Cardiac septum (tissue), 1 donor: ENCODE measurements around the gene CFAP251. TPM values are rescaled to one million over a fixed set of nuclear protein-coding genes. Genes with fewer than 3 reads are reported as not detected.
"Not testable (repeated sequence)": the region's sequence is repeated elsewhere in the genome, so short reads cannot be mapped to it uniquely, and the experiment has no call there.

Experiments used
- DNase-seq: peaks from one replicate; pipeline ENCODE4 v3.0.0-alpha.2; 2020; ENCODE audit warnings: low spot score
- intact Hi-C: fragments of 100-400 bp; cut with DNase I; formaldehyde crosslinking; loops from one replicate; pipeline ENCODE4 v1.14.0; 2022
- long read RNA-seq: library from polyadenylated mRNA; unstranded; transcript quantifications from one replicate; pipeline ENCODE4 v2.0.0, GENCODE V29; 2021
- total RNA-seq: library from RNA; stranded (reverse); fragmentation: NEBNext Ultra II Directional; extraction: Animal tissue kit (Norgen Biotek cat#: 25700); gene quantifications from one replicate; pipeline ENCODE4 v1.2.1, GENCODE V29; 2021
- donor health status: DM: no; HTN: no; CAD: no.

The CFAP251 gene
- total RNA-seq, result 3.8 TPM
- long read RNA-seq, partial matches to known transcripts, result 0 of 10 reads
- long read RNA-seq, other reads (novel, unspliced or antisense), result 10 of 10 reads

- DNase-seq, result peak; percentile 98
- intact Hi-C loops, result loop anchor here (2.0 to 5.0 kb wide), 2 partner anchors 104 to 207 kb away; partner anchors contain the start of gene BCL7A
These were observed at the start of gene CFAP251 for GRCh38 chr12:121917950-121918678. Gene CFAP251 (plus strand): TSS chr12:121918592. CDS start chr12:121921306, 2,714 bp downstream.

- intact Hi-C loops, result not testable (repeated sequence)
These were observed 49.2 kb upstream of the CFAP251 start for GRCh38 chr12:121869229-121869628.

GRCh38 chr12:121871467-121871866 is 46.9 kb upstream of the CFAP251 start:
- intact Hi-C loops, result no loop called here
- DNase-seq, result no peak

More at GRCh38 chr12:121869229-121869628, 49.2 kb upstream of the CFAP251 start:
- not testable (repeated sequence) for DNase-seq

- intact Hi-C loops, result no loop called here
- no peak for DNase-seq
These were observed 45.7 kb upstream of the CFAP251 start for GRCh38 chr12:121872546-121873215.

- intact Hi-C loops, result no loop called here
- DNase-seq, result no peak
These were observed 45.2 kb upstream of the CFAP251 start for GRCh38 chr12:121873216-121873569.

DNA sequence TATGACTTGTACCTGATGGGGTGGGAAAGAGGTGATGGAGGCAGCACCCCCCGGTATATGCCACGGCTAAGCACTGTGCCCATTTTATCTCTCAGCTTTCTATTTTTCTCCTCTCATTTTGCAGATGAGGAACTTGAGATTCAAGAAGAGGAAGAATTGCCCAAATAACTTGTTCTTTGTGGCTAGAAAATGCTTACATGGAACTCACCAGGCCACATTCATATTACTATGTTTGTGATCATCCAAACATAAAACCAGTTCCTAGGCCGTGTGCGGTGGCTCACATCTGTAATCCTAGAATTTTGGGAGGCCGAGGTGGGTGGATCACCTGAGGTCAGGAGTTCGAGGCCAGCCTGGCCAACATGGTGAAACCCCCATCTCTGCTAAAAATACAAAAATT is 44.3 kb upstream of the CFAP251 start:
- DNase-seq, result no peak
- intact Hi-C loops, result no loop called here

DNA sequence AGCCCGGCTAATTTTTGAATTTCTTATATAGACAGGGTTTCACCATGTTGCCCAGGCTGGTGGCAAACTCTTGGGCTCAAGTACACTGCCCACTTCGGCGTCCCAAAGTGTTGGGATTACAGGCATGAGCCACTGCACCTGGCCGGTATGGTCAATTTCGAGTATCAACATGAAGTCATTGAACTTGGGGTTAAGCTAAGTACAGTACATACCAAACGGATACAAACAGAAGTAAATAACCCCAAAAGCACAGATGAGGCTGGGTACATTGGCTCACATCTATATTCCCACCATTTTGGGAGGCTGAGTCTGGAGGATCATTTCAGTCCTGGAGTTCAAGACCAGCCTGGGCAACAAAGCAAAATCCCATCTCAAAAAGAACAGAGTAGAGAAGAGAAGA is 42.8 kb upstream of the CFAP251 start:
- intact Hi-C loops, result no loop called here

GRCh38 chr12:121876080-121876447 is 42.3 kb upstream of the CFAP251 start:
- intact Hi-C loops, DNase-seq: not testable (repeated sequence)

More for the DNA sequence above, 42.8 kb upstream of the CFAP251 start:
- DNase-seq, result no peak

- intact Hi-C loops, result no loop called here
- no peak for DNase-seq
These were observed 35.1 kb upstream of the CFAP251 start for GRCh38 chr12:121883315-121883660.

GRCh38 chr12:121885129-121885528 is 33.3 kb upstream of the CFAP251 start:
- not testable (repeated sequence) for DNase-seq
- intact Hi-C loops, result loop anchor here (5.0 kb wide), 1 partner anchor 188 kb away; no protein-coding TSS in a partner anchor

- DNase-seq, result no peak
- intact Hi-C loops, result loop anchor here (1.0 to 5.0 kb wide), 4 partner anchors 49 to 191 kb away; no protein-coding TSS in a partner anchor
These were observed 30.3 kb upstream of the CFAP251 start for GRCh38 chr12:121888083-121888477.

GRCh38 chr12:121888478-121889273 is 29.7 kb upstream of the CFAP251 start, which contains the start of gene PSMD9:
Gene PSMD9 (plus strand): TSS chr12:121888790. CDS start chr12:121888857, 67 bp downstream.
- intact Hi-C loops, result loop anchor here (1.0 to 5.0 kb wide), 4 partner anchors 50 to 191 kb away; no protein-coding TSS in a partner anchor
- DNase-seq, result peak; percentile 99

DNA sequence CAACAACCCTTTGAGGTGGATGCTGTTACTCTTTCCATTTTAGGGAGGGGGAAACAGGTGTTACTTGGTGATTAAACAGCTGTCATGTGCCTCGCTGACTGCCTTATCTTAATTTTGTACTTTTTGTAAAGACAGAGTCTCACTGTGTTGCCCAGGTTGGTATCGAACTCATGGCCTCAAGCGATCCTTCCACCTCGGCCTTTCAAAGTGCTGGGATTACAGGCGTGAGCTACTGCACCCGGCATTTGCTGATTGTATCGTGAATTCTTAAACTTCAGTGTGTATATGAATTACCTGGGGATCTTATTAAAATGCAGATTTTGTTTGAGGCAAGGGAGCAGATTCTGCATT is 29.1 kb upstream of the CFAP251 start:
- intact Hi-C loops, result loop anchor here (2.0 to 5.0 kb wide), 3 partner anchors 50 to 192 kb away; no protein-coding TSS in a partner anchor
- DNase-seq, result no peak

DNA sequence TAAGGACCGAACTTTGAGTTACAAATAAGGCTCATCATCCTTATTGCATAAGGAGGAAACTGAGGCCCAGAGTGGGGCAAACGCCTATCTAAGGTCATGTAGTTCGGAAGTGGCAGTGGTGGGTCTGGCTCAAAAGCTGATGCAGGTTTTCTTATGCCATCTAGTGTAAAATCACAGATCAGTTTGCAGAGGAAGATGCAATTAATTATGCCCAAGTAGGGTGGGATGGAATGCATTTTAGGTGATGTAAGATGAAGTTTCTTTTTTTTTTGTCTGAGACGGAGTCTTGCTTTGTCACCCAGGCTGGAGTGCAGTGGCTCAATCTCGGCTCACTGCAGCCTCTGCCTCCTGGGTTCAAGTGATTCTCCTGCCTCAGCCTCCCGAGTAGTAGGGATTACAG is 28.7 kb upstream of the CFAP251 start:
- not testable (repeated sequence) for DNase-seq
- intact Hi-C loops, result loop anchor here (2.0 to 5.0 kb wide), 3 partner anchors 51 to 192 kb away; no protein-coding TSS in a partner anchor

DNA sequence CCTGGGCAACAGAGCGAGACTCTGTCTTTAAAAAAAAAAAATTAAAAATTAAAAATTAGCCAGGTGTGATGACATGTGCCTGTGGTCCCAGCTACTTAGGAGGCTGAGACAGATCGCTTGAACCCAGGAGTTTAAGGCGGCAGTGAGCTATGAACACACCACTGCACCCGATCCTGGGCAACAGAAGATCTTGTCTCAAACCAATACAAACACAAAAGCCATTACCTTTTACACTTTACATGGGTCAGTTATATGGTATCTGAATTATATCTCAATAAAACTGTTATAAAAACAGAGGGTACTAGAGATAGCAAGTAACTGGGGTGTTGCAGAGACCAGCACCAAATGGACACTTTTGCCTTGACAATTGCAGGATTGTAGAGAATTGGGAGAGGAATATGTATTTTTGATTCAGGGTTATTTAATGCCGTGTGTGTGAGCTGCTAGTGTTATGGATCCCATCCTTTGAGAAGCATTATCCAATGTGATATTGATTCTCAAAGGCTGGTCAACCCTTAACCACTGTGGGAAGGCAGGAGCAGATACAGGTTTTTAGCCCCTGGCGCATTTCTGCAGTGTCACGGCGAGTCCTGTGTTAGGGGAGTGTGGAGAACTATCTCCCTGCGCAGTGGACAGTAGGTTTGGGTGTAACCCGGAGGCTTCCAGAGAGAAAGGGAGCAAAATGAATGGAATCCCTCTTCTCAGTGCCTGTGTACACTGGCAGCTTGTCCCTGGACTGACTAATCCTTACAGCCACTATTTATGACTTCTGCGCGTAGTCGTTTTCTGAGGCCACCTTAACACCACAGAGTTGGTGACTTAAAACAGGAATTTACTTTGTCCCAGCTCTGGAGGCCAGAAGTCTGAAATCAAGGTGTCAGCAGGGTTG is 25.5 kb upstream of the CFAP251 start:
- intact Hi-C loops, result no loop called here

DNA sequence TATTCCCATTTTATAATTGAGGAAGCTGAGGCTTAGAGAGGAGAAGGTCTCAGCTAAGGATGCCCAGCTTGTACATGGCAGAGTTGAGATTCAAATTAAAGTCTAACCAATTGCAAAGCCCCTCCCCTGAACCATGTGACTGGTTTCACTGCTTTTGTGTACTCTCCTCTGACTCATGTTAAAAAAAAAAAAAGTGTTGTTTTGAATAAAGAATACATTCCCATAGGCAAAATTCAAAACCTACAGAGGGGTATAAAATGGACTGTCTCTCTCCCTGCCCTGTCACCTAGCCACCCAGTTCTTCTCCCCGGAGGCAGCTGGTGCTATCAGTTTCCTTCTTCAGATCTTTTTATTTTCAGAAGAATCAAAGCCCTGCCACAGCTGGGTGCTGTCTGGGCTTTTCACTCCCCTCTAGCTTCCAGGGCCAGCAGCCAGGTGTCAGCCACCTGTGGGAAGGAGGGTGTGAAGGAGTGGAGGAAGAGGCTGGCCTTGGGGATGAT is 24.4 kb upstream of the CFAP251 start:
- DNase-seq, result no peak
- intact Hi-C loops, result no loop called here

More for the DNA sequence above, 25.5 kb upstream of the CFAP251 start:
- DNase-seq, result no peak

- no peak for DNase-seq
- intact Hi-C loops, result no loop called here
These were observed 23.8 kb upstream of the CFAP251 start for GRCh38 chr12:121894633-121895032.

GRCh38 chr12:121898287-121898686 is 20.1 kb upstream of the CFAP251 start:
- intact Hi-C loops, result no loop called here
- DNase-seq, result no peak

- no peak for DNase-seq
These were observed 18.8 kb upstream of the CFAP251 start for GRCh38 chr12:121899590-121899989.

More at GRCh38 chr12:121899590-121899989, 18.8 kb upstream of the CFAP251 start:
- intact Hi-C loops, result no loop called here
